Measurements from ENCODE around the gene SSTR3.

GRCh38 chr22:37182101-37182948 is 30.0 kb downstream of the SSTR3 start:
- TF ChIP-seq CTCF (IDR thresholded peaks at IDR 0.05; ENCODE audit: low read depth, low read length, missing input control), result no peak
- TF ChIP-seq ATF3 (IDR thresholded peaks at IDR 0.05), result no peak
- no peak for TF ChIP-seq FOXA1 (IDR thresholded peaks at IDR 0.05)
- no peak for TF ChIP-seq YY1 (IDR thresholded peaks at IDR 0.05)
- no peak for TF ChIP-seq RAD21 (IDR thresholded peaks at IDR 0.05)
- TF ChIP-seq SP1 (IDR thresholded peaks at IDR 0.05), result no peak
- TF ChIP-seq ZBTB33 (IDR thresholded peaks at IDR 0.05), result no peak
- TF ChIP-seq TAF1 (conservative IDR thresholded peaks at IDR 0.05), result no peak
- no peak for TF ChIP-seq REST (IDR thresholded peaks at IDR 0.05)
- no peak for TF ChIP-seq HNF4G (IDR thresholded peaks at IDR 0.05)
- TF ChIP-seq FOXA2 (IDR thresholded peaks at IDR 0.05), result no peak
- TF ChIP-seq MAX (IDR thresholded peaks at IDR 0.05), result no peak
- TF ChIP-seq GABPA (IDR thresholded peaks at IDR 0.05 in 1 of 2, conservative IDR thresholded peaks at IDR 0.05 in 1 of 2), result no peak
- TF ChIP-seq RXRA (IDR thresholded peaks at IDR 0.05), result no peak

All from liver (tissue), 3 donors.